HepG2 (cell line): Measurements from ENCODE around the gene EEIG1. TPM values are rescaled to one million over a fixed set of nuclear protein-coding genes. Genes with fewer than 3 reads are reported as not detected.

Source experiments
- CCAR2 ChIP-seq: fragments of 200-400 bp; formaldehyde crosslinking; optimal IDR thresholded peaks from 2 replicates; pipeline ENCODE3; 2018; ENCODE audit warnings: low read depth, mild to moderate bottlenecking, low read length, moderate library complexity
- FOXK2 ChIP-seq: fragments of 450-650 bp; IDR thresholded peaks from 2 replicates; pipeline ENCODE4 v1.6.1; 2016
- GATAD2A ChIP-seq: IDR thresholded peaks from 2 replicates; pipeline ENCODE4 v1.6.1; 2016
- HDAC1 ChIP-seq: sonication (generic); formaldehyde crosslinking; IDR thresholded peaks from 2 replicates; pipeline ENCODE4 v1.5.1; 2020; ENCODE audit warnings: mild to moderate bottlenecking, missing genetic modification reagents
- JARID2 ChIP-seq: sonication (generic); formaldehyde crosslinking; IDR thresholded peaks from 2 replicates; pipeline ENCODE4 v1.8.1; 2023; ENCODE audit warnings: missing genetic modification reagents, inconsistent platforms; ENCODE audit not compliant: insufficient replicate concordance
- KAT8 ChIP-seq: IDR thresholded peaks from 2 replicates; pipeline ENCODE4 v1.6.1; 2016; ENCODE audit warnings: missing genetic modification reagents, missing compliant biosample characterization
- KDM1A ChIP-seq: IDR thresholded peaks from 2 replicates; pipeline ENCODE4 v1.6.1; 2016; ENCODE audit warnings: missing compliant biosample characterization
- KLF11 ChIP-seq: IDR thresholded peaks from 2 replicates; pipeline ENCODE4 v1.6.1; 2016; ENCODE audit warnings: missing compliant biosample characterization
- MED13 ChIP-seq: sonication (generic); formaldehyde crosslinking; IDR thresholded peaks from 2 replicates; pipeline ENCODE4 v1.5.0; 2020; ENCODE audit warnings: missing genetic modification reagents
- NAIF1 ChIP-seq: sonication (generic); formaldehyde crosslinking; IDR thresholded peaks from 2 replicates; pipeline ENCODE4 v1.5.0; 2020; ENCODE audit warnings: mild to moderate bottlenecking, missing genetic modification reagents, borderline replicate concordance
- PHF20 ChIP-seq: sonication (generic); formaldehyde crosslinking; IDR thresholded peaks from 2 replicates; pipeline ENCODE4 v1.5.0; 2020; ENCODE audit warnings: mild to moderate bottlenecking, missing genetic modification reagents
- RBM22 ChIP-seq: fragments of 200-400 bp; formaldehyde crosslinking; optimal IDR thresholded peaks from 2 replicates; pipeline ENCODE3; 2017; ENCODE audit warnings: mild to moderate bottlenecking, low read length, moderate library complexity
- SIN3B ChIP-seq: fragments of 150-350 bp; IDR thresholded peaks from 2 replicates; pipeline ENCODE4 v1.6.1; 2014; ENCODE audit warnings: low read length
- TAF1 ChIP-seq: sonication (generic); formaldehyde crosslinking; IDR thresholded peaks from 2 replicates; pipeline ENCODE4 v1.4.0; 2020; ENCODE audit warnings: missing genetic modification reagents
- ZNF121 ChIP-seq: sonication (generic); formaldehyde crosslinking; IDR thresholded peaks from 2 replicates; pipeline ENCODE4 v1.5.0; 2020; ENCODE audit warnings: mild to moderate bottlenecking, missing genetic modification reagents
- ZNF17 ChIP-seq: sonication (generic); formaldehyde crosslinking; IDR thresholded peaks from 2 replicates; pipeline ENCODE4 v1.5.0; 2020; ENCODE audit warnings: mild to moderate bottlenecking, missing genetic modification reagents
- ZNF552 ChIP-seq: sonication (generic); formaldehyde crosslinking; IDR thresholded peaks from 2 replicates; pipeline ENCODE4 v1.9.0; 2022; ENCODE audit warnings: missing genetic modification reagents, mild to moderate bottlenecking, borderline replicate concordance
- ZNF777 ChIP-seq: sonication (generic); formaldehyde crosslinking; IDR thresholded peaks from 2 replicates; pipeline ENCODE4 v1.4.0; 2020; ENCODE audit warnings: missing genetic modification reagents
- ZSCAN25 ChIP-seq: sonication (generic); formaldehyde crosslinking; IDR thresholded peaks from 2 replicates; pipeline ENCODE4 v1.8.0; 2022; ENCODE audit warnings: mild to moderate bottlenecking, missing genetic modification reagents
- polyA plus RNA-seq, 8 experiments: library from polyadenylated mRNA; depleted of rRNA in 3 of 8; stranded (reverse) in 7 of 8; unstranded in 1 of 8; fragments of >200 nt; fragmentation: Illumina TruSeq in 4 of 8; extraction: Trizol in 4 of 8; gene quantifications; 2 replicates each; pipeline versions ENCODE4 v1.2.1 to v1.2.3, GENCODE V29; 2011 to 2016; ENCODE audit warnings: low read depth in 4 of 8, missing spikeins in 1 of 8, mixed read lengths in 1 of 8; ENCODE audit not compliant: insufficient read depth in 1 of 8
- total RNA-seq, 5 experiments: library from RNA; depleted of rRNA; stranded (reverse); fragments of >200 nt; fragmentation: Illumina TruSeq; extraction: Trizol; gene quantifications; 2 replicates each; pipeline ENCODE4 v1.2.3, GENCODE V29; 2016; ENCODE audit warnings: low read depth in 1 of 5
- TF ChIP-seq, protein P1 (sequence below): sonication (generic); formaldehyde crosslinking; IDR thresholded peaks from 2 replicates; pipeline ENCODE4 v1.5.0; 2020; ENCODE audit warnings: mild to moderate bottlenecking, missing genetic modification reagents, borderline replicate concordance
- TF ChIP-seq, protein P2 (sequence below): sonication (generic); formaldehyde crosslinking; IDR thresholded peaks from 2 replicates; pipeline ENCODE4 v1.8.1; 2023; ENCODE audit warnings: mild to moderate bottlenecking, inconsistent platforms, moderate library complexity, missing genetic modification reagents, borderline replicate concordance
- TF ChIP-seq, protein P3 (sequence below): sonication (generic); formaldehyde crosslinking; IDR thresholded peaks from 2 replicates; pipeline ENCODE4 v1.5.0; 2020; ENCODE audit warnings: missing genetic modification reagents
- TF ChIP-seq, protein P4 (sequence below): fragments of 450-650 bp; IDR thresholded peaks from 2 replicates; pipeline ENCODE4 v1.6.1; 2016

EEIG1 gene
- total and polyA plus RNA-seq, 2 of the 13 experiments (the other 11 are each of a cell fraction or from before 2014, with no cell fraction given): 16.6 to 25.2 TPM

DNA sequence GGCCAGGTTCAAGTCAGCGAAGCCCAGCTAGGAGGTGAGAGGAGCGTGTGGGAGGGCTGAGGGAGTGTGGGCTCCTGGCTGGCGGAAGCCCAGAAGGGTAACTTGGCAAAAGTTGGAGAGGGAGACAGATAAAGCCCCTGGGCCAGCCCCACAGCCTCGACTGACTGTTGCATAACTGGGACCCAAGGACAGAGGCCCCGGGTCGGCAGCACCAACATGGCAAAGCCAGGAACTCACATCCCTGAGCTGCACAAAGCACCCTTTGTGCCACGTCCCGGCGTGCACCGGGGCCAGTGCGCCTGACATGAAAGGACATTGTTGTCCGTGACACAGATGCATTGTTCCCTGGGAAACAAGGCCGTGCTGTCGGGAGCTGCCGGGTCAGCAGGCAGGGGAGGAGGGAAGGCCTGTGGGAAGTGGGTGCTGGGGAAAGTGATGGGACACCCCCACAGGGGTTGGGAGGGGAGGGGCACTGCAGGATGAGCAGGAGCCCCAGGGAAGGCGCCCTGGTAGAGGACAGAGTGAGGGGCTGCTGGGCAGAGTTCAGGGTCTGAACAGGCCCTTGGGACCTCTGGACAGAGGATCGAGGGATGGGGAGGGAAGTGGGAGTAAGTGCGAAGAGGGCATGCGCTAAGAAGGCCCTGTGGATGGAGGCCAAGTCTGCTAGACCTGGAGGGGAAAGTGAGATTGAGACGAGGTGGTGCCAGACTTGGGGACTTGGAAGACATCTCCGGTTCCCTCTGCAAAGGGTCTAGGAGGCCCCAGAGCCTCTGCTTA lies 30.1 kb downstream of the EEIG1 start (continued):
- peak; percentile 62; the same call in 1 of the 2 replicates for TF ChIP-seq PHF20 (CRISPR knock-in tag)
- TF ChIP-seq HDAC1 (CRISPR knock-in tag): peak; percentile 97
- peak; percentile 97 for TF ChIP-seq GATAD2A (CRISPR knock-in tag)
- peak; percentile 76 for TF ChIP-seq ZSCAN25 (CRISPR knock-in tag)
- TF ChIP-seq MED13 (CRISPR knock-in tag): peak; percentile 77; the same call in 1 of the 2 replicates
- TF ChIP-seq FOXK2: peak; percentile 76; the same call in 1 of the 2 replicates
- TF ChIP-seq, protein P1, sequence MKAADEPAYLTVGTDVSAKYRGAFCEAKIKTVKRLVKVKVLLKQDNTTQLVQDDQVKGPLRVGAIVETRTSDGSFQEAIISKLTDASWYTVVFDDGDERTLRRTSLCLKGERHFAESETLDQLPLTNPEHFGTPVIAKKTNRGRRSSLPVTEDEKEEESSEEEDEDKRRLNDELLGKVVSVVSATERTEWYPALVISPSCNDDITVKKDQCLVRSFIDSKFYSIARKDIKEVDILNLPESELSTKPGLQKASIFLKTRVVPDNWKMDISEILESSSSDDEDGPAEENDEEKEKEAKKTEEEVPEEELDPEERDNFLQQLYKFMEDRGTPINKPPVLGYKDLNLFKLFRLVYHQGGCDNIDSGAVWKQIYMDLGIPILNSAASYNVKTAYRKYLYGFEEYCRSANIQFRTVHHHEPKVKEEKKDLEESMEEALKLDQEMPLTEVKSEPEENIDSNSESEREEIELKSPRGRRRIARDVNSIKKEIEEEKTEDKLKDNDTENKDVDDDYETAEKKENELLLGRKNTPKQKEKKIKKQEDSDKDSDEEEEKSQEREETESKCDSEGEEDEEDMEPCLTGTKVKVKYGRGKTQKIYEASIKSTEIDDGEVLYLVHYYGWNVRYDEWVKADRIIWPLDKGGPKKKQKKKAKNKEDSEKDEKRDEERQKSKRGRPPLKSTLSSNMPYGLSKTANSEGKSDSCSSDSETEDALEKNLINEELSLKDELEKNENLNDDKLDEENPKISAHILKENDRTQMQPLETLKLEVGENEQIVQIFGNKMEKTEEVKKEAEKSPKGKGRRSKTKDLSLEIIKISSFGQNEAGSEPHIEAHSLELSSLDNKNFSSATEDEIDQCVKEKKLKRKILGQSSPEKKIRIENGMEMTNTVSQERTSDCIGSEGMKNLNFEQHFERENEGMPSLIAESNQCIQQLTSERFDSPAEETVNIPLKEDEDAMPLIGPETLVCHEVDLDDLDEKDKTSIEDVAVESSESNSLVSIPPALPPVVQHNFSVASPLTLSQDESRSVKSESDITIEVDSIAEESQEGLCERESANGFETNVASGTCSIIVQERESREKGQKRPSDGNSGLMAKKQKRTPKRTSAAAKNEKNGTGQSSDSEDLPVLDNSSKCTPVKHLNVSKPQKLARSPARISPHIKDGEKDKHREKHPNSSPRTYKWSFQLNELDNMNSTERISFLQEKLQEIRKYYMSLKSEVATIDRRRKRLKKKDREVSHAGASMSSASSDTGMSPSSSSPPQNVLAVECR (CRISPR knock-in tag): peak; percentile 83; the same call in 1 of the 2 replicates
- TF ChIP-seq, protein P2, sequence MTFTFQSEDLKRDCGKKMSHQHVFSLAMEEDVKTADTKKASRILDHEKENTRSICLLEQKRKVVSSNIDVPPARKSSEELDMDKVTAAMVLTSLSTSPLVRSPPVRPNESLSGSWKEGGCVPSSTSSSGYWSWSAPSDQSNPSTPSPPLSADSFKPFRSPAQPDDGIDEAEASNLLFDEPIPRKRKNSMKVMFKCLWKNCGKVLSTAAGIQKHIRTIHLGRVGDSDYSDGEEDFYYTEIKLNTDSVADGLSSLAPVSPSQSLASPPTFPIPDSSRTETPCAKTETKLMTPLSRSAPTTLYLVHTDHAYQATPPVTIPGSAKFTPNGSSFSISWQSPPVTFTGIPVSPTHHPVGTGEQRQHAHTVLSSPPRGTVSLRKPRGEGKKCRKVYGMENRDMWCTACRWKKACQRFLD: peak; percentile 23; the same call in 1 of the 2 replicates
- TF ChIP-seq ZNF777: no peak
- TF ChIP-seq, protein P3, sequence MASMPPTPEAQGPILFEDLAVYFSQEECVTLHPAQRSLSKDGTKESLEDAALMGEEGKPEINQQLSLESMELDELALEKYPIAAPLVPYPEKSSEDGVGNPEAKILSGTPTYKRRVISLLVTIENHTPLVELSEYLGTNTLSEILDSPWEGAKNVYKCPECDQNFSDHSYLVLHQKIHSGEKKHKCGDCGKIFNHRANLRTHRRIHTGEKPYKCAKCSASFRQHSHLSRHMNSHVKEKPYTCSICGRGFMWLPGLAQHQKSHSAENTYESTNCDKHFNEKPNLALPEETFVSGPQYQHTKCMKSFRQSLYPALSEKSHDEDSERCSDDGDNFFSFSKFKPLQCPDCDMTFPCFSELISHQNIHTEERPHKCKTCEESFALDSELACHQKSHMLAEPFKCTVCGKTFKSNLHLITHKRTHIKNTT: no peak
- TF ChIP-seq JARID2: no peak
- TF ChIP-seq, protein P4, sequence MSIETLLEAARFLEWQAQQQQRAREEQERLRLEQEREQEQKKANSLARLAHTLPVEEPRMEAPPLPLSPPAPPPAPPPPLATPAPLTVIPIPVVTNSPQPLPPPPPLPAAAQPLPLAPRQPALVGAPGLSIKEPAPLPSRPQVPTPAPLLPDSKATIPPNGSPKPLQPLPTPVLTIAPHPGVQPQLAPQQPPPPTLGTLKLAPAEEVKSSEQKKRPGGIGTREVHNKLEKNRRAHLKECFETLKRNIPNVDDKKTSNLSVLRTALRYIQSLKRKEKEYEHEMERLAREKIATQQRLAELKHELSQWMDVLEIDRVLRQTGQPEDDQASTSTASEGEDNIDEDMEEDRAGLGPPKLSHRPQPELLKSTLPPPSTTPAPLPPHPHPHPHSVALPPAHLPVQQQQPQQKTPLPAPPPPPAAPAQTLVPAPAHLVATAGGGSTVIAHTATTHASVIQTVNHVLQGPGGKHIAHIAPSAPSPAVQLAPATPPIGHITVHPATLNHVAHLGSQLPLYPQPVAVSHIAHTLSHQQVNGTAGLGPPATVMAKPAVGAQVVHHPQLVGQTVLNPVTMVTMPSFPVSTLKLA: peak; percentile 41; the same call in 1 of the 2 replicates
- TF ChIP-seq KDM1A: peak; percentile 74; the same call in 1 of the 2 replicates
- peak; percentile 56; the same call in 1 of the 2 replicates for TF ChIP-seq TAF1 (CRISPR knock-in tag)
- TF ChIP-seq CCAR2: peak; percentile 68
- TF ChIP-seq KAT8 (CRISPR knock-in tag): peak; percentile 82
- TF ChIP-seq SIN3B: no peak
- TF ChIP-seq RBM22: peak; percentile 94
- no peak; the same call in 1 of the 2 replicates for TF ChIP-seq ZNF121 (CRISPR knock-in tag)
- TF ChIP-seq ZNF17 (CRISPR knock-in tag): no peak
- no peak; the same call in 1 of the 2 replicates for TF ChIP-seq ZNF552 (CRISPR knock-in tag)
- TF ChIP-seq KLF11 (CRISPR knock-in tag): peak; percentile 58; the same call in 1 of the 2 replicates
- no peak; the same call in 1 of the 2 replicates for TF ChIP-seq NAIF1 (CRISPR knock-in tag)
